Endothelial cell (in vitro differentiated cells): ENCODE data around the gene PRPF6. TPM values are rescaled to one million over a fixed set of nuclear protein-coding genes. Genes with fewer than 3 reads are reported as not detected.

Experiments
- DNase-seq: peaks from one replicate; pipeline ENCODE4 v3.0.0; 2021; ENCODE audit warnings: low spot score
- H3K27ac Mint-ChIP-seq: one replicate; pipeline ENCODE4 v1.8.0; 2021; ENCODE audit warnings: mixed read lengths, inconsistent platforms; ENCODE audit not compliant: unreplicated experiment
- H3K27me3 Mint-ChIP-seq: one replicate; pipeline ENCODE4 v1.8.0; 2021; ENCODE audit warnings: mild to moderate bottlenecking, moderate library complexity, mixed read lengths, inconsistent platforms; ENCODE audit not compliant: unreplicated experiment
- H3K36me3 Mint-ChIP-seq: one replicate; pipeline ENCODE4 v1.8.0; 2021; ENCODE audit warnings: mild to moderate bottlenecking, low read depth, mixed read lengths, inconsistent platforms; ENCODE audit not compliant: unreplicated experiment
- H3K4me1 Mint-ChIP-seq: one replicate; pipeline ENCODE4 v1.8.0; 2021; ENCODE audit warnings: mild to moderate bottlenecking, mixed read lengths, inconsistent platforms; ENCODE audit not compliant: unreplicated experiment
- H3K4me3 Mint-ChIP-seq: one replicate; pipeline ENCODE4 v1.8.0; 2021; ENCODE audit warnings: mild to moderate bottlenecking, mixed read lengths, inconsistent platforms; ENCODE audit not compliant: unreplicated experiment
- H3K9me3 Mint-ChIP-seq: one replicate; pipeline ENCODE4 v1.8.0; 2021; ENCODE audit warnings: mixed read lengths, inconsistent platforms; ENCODE audit not compliant: unreplicated experiment
- CTCF ChIP-seq: fragments of 200-600 bp; sonication (generic); IDR thresholded peaks from one replicate; pipeline ENCODE4 v1.5.0; 2021; ENCODE audit warnings: antibody characterized with exemption; ENCODE audit not compliant: unreplicated experiment
- total RNA-seq: library from RNA; stranded (reverse); fragmentation: NEBNext Ultra II Directional; extraction: Animal tissue kit (Norgen Biotek cat#: 25700); gene quantifications from one replicate; pipeline ENCODE4 v1.2.1, GENCODE V29; 2021; ENCODE audit not compliant: unreplicated experiment

PRPF6 gene
- total RNA-seq, 1 donor from 2014 or later = 73.4 TPM

GRCh38 chr20:64067005-64067632 lies 86.2 kb downstream of the PRPF6 start:
- no peak for DNase-seq
- Mint-ChIP-seq H3K27ac (no peak overlapping the region), H3K27me3 (peaks cover 12% of the 10 kb centered on the region), H3K9me3 (no peaks in the 10 kb centered on the region), H3K4me1 (peaks cover 20% of the 10 kb centered on the region), H3K4me3 (no peak overlapping the region), H3K36me3 (peaks cover 5% of the 10 kb centered on the region)
- no peak for TF ChIP-seq CTCF

- Mint-ChIP-seq H3K4me1 (peaks cover 18% of the 10 kb centered on the region), H3K4me3 (no peak overlapping the region), H3K36me3 (peaks cover 5% of the 10 kb centered on the region), H3K9me3 (no peaks in the 10 kb centered on the region), H3K27ac (no peak overlapping the region), H3K27me3 (peaks cover 10% of the 10 kb centered on the region)
- TF ChIP-seq CTCF = no peak
- no peak for DNase-seq
Observed at GRCh38 chr20:64067733-64068307, 86.9 kb downstream of the PRPF6 start.

GRCh38 chr20:64068386-64069208 lies 87.7 kb downstream of the PRPF6 start:
- no peak for DNase-seq
- TF ChIP-seq CTCF = no peak
- peaks cover 18% of the 10 kb centered on the region for H3K4me1 Mint-ChIP-seq
- no peaks in the 10 kb centered on the region for H3K9me3 Mint-ChIP-seq
- no peak overlapping the region for H3K27ac Mint-ChIP-seq
- no peak overlapping the region for H3K4me3 Mint-ChIP-seq
- peaks cover 5% of the 10 kb centered on the region for H3K36me3 Mint-ChIP-seq
- peaks cover 10% of the 10 kb centered on the region for H3K27me3 Mint-ChIP-seq

GRCh38 chr20:64069209-64069613 lies 88.3 kb downstream of the PRPF6 start:
- Mint-ChIP-seq H3K27ac (no peak overlapping the region), H3K36me3 (no peaks in the 10 kb centered on the region), H3K9me3 (no peaks in the 10 kb centered on the region)

More at GRCh38 chr20:64069209-64069613, 88.3 kb downstream of the PRPF6 start:
- Mint-ChIP-seq H3K4me1 (peaks cover 12% of the 10 kb centered on the region), H3K4me3 (no peak overlapping the region), H3K27me3 (peaks cover 11% of the 10 kb centered on the region)
- no peak for DNase-seq
- TF ChIP-seq CTCF = no peak
